ENCODE data around the gene CRACR2B. TPM values are rescaled to one million over a fixed set of nuclear protein-coding genes. Genes with fewer than 3 reads are reported as not detected.
A peak's percentile ranks its signal among the peaks of the same experiment; 100 is the strongest.

Gene CRACR2B
- total RNA-seq, 4 donors from 2014 or later: 7.1 to 19.7 (median 16.8) TPM

DNA sequence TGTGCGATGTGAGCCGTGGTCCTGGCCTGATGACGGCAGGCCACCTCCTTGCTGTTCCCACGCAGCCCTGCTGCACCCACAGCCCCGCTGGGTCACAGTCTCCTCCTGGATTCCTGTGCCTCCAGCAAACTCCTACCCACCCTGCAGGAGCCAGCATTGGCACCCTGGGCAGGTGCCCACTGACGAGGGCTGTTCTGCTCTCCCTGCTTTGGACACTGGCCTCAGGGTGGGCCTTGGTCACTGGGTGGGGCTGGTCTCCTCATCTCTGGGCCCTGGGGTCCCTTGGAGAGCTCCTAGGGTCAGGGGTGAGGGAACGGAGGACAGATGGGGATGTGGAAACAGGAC is 27.6 kb downstream of the CRACR2B start:
- H3K4me3 ChIP-seq: no peak overlapping the region
- H3K27me3 ChIP-seq: no peaks in the 10 kb centered on the region
- no peaks in the 10 kb centered on the region for H3K9me3 ChIP-seq
- peak overlapping the region in 1 of 4 donors; percentile 51 for H3K27ac ChIP-seq
- WGBS, 2 donors: 45 to 90% methylated on average over 4 to 6 of the region's 7 CpGs
- DNase-seq (ENCODE audit: low spot score in 2 of 2): no peak
- no peak for TF ChIP-seq POLR2A (IDR thresholded peaks at IDR 0.05)
- TF ChIP-seq, protein P1, sequence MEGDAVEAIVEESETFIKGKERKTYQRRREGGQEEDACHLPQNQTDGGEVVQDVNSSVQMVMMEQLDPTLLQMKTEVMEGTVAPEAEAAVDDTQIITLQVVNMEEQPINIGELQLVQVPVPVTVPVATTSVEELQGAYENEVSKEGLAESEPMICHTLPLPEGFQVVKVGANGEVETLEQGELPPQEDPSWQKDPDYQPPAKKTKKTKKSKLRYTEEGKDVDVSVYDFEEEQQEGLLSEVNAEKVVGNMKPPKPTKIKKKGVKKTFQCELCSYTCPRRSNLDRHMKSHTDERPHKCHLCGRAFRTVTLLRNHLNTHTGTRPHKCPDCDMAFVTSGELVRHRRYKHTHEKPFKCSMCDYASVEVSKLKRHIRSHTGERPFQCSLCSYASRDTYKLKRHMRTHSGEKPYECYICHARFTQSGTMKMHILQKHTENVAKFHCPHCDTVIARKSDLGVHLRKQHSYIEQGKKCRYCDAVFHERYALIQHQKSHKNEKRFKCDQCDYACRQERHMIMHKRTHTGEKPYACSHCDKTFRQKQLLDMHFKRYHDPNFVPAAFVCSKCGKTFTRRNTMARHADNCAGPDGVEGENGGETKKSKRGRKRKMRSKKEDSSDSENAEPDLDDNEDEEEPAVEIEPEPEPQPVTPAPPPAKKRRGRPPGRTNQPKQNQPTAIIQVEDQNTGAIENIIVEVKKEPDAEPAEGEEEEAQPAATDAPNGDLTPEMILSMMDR (IDR thresholded peaks at IDR 0.05): no peak
- TF ChIP-seq EP300 (IDR thresholded peaks at IDR 0.05): no peak
- H3K36me3 ChIP-seq: peaks cover 0 to 23% (median 0%) of the 10 kb centered on the region in 3 donors
- H3K4me1 ChIP-seq: peaks cover 0 to 97% (median 17%) of the 10 kb centered on the region in 4 donors

DNA sequence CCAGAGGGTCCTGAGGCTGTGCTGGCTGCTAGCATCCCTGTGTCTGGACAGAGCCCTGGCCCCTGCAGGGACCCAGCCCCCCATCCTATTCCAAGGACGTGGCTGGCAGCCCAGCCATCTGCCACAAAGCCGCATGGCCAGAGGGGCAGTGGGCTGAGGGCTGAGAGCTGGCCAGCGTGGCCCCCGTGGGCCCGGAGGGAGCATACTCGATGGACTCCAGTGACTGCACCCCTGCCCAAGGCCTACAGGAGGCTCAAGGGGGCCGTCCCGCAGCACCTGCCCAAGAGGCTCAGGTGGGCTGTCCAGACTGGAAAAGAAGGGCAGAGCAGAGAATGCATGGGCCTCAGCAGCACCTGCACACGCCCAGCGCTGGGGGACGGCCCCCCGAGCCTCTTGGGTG is 28.1 kb downstream of the CRACR2B start:
- Histone ChIP-seq H3K36me3 (peaks cover 0 to 23% (median 0%) of the 10 kb centered on the region in 3 donors), H3K9me3 (no peaks in the 10 kb centered on the region), H3K4me3 (no peak overlapping the region), H3K4me1 (peaks cover 0 to 97% (median 17%) of the 10 kb centered on the region in 4 donors), H3K27me3 (no peaks in the 10 kb centered on the region), H3K27ac (peak overlapping the region in 1 of 4 donors; percentile 51)
- TF ChIP-seq POLR2A (IDR thresholded peaks at IDR 0.05): no peak
- TF ChIP-seq, protein P1 (IDR thresholded peaks at IDR 0.05): no peak
- TF ChIP-seq EP300 (IDR thresholded peaks at IDR 0.05): no peak
- 63 to 86% methylated on average over 2 to 10 of the region's 12 CpGs for WGBS, 2 donors
- no peak for DNase-seq (ENCODE audit: low spot score in 2 of 2)

DNA sequence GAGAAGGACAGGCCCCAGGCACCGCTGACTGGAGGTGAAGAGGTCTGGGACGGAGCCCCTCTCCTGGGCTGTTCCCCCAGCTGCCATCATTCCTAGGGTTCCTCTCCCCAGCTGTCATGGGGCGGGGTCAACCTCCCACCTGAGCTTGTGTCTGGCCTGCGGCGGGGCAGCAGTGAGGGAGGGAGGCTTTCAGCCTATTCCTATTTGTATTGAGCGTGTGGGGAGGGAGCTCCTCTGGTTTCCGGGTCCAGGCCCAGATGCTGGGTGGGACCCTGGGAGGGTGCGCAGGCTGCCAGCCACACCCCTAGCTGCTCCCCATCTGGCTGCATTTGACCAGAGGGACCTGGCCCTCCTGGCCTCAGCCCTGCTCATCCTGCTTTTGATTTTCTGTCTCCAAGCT is 28.7 kb downstream of the CRACR2B start:
- WGBS, 2 donors: 66 to 88% methylated on average over 7 to 8 of the region's 8 CpGs
- peaks cover 0 to 97% (median 17%) of the 10 kb centered on the region in 4 donors for H3K4me1 ChIP-seq
- peaks cover 0 to 23% (median 0%) of the 10 kb centered on the region in 3 donors for H3K36me3 ChIP-seq

DNA sequence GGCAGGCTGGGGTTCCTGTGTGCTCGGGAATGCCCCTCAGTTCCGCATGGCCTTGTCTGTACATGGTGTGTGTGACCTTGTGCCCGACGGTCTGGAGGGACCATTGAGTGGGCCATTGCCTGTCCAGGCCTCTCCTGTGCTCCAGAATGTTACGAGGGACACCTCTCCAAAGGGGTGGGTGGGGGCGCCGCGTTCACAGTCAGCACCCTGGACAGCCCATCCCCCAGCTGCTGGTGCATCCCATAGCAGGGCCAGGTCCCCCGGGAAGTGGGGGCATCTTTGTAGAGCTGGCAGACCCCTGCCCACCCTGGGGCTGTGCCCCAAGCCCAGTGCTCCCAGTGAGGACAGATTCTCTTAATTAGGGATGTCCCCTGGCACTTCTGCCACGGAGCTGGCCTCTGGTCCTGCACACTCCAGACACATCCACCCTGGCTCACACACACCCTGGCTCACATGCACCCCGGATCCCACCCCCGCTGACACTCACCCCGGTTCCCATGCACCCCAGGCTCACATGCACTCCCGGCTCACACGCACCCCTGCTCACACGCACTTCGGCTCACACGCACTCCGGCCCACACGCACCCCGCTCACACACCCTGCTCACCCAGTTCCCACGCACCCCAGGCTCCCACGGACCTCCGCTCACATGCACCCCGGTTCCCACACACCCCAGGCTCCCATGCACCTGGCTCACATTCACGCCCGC is 30.5 kb downstream of the CRACR2B start:
- DNase-seq (ENCODE audit: low spot score in 2 of 2): no peak
- H3K36me3 ChIP-seq: peaks cover 0 to 27% (median 0%) of the 10 kb centered on the region in 3 donors
- H3K9me3 ChIP-seq: no peaks in the 10 kb centered on the region
- peaks cover 0 to 96% (median 20%) of the 10 kb centered on the region in 4 donors for H3K4me1 ChIP-seq
- no peaks in the 10 kb centered on the region for H3K27me3 ChIP-seq
- TF ChIP-seq EP300 (IDR thresholded peaks at IDR 0.05) (no peak), POLR2A (IDR thresholded peaks at IDR 0.05) (no peak)
- TF ChIP-seq, protein P1 (IDR thresholded peaks at IDR 0.05): no peak
- H3K27ac ChIP-seq: no peak overlapping the region
- WGBS, 2 donors: 83 to 85% methylated on average over 24 to 27 of the region's 27 CpGs
- no peak overlapping the region for H3K4me3 ChIP-seq

More for the DNA sequence above, 28.7 kb downstream of the CRACR2B start:
- peak overlapping the region in 1 of 4 donors; percentile 51 for H3K27ac ChIP-seq
- no peak for TF ChIP-seq POLR2A (IDR thresholded peaks at IDR 0.05)
- TF ChIP-seq, protein P1 (IDR thresholded peaks at IDR 0.05): no peak
- no peak for TF ChIP-seq EP300 (IDR thresholded peaks at IDR 0.05)
- no peaks in the 10 kb centered on the region for H3K9me3 ChIP-seq
- no peaks in the 10 kb centered on the region for H3K27me3 ChIP-seq
- no peak for DNase-seq (ENCODE audit: low spot score in 2 of 2)
- H3K4me3 ChIP-seq: no peak overlapping the region

DNA sequence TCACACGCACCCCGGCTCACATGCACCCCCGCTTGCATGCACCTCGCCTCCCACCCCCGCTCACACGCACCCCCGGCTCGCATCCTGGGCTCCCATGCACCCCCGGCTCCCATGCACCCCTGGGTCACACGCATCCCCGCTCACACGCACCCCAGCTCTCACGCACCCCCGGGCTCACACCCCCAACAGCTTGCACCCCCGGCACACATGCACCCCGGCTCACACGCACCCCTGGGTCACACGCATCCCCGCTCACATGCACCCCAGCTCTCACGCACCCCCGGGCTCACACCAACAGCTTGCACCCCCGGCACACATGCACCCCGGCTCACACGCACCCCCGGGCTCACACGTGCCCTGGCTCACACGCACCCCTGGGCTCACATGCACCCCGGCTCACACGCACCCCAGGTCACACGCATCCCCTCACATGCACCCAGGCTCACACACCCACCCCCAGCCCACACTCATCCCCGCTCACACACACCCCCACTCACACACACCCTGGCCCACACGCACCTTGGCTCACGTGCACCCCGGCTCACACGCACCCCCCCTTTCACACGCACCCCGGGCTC is 31.1 kb downstream of the CRACR2B start:
- Histone ChIP-seq H3K4me3 (no peak overlapping the region), H3K36me3 (peaks cover 0 to 33% (median 0%) of the 10 kb centered on the region in 3 donors), H3K27ac (no peak overlapping the region), H3K4me1 (peaks cover 0 to 94% (median 20%) of the 10 kb centered on the region in 4 donors), H3K27me3 (no peaks in the 10 kb centered on the region), H3K9me3 (no peaks in the 10 kb centered on the region)
- TF ChIP-seq POLR2A (IDR thresholded peaks at IDR 0.05): no peak
- TF ChIP-seq, protein P1 (IDR thresholded peaks at IDR 0.05): no peak
- no peak for TF ChIP-seq EP300 (IDR thresholded peaks at IDR 0.05)
- no peak for DNase-seq (ENCODE audit: low spot score in 2 of 2)
- WGBS, 2 donors: 82 to 87% methylated on average over 36 to 37 of the region's 37 CpGs
